Activated naive CD4-positive, alpha-beta T cell treated with Interleukin-2 at 50 U/mL for 16 hours (primary cell): ENCODE measurements around the gene VAMP8.
"Not testable (repeated sequence)": the region's sequence is repeated elsewhere in the genome, so short reads cannot be mapped to it uniquely, and the experiment has no call there.

ENCODE experiments used
- DNase-seq: peaks from one replicate; pipeline ENCODE4 v3.0.0-alpha.2; 2020

VAMP8 gene

DNA sequence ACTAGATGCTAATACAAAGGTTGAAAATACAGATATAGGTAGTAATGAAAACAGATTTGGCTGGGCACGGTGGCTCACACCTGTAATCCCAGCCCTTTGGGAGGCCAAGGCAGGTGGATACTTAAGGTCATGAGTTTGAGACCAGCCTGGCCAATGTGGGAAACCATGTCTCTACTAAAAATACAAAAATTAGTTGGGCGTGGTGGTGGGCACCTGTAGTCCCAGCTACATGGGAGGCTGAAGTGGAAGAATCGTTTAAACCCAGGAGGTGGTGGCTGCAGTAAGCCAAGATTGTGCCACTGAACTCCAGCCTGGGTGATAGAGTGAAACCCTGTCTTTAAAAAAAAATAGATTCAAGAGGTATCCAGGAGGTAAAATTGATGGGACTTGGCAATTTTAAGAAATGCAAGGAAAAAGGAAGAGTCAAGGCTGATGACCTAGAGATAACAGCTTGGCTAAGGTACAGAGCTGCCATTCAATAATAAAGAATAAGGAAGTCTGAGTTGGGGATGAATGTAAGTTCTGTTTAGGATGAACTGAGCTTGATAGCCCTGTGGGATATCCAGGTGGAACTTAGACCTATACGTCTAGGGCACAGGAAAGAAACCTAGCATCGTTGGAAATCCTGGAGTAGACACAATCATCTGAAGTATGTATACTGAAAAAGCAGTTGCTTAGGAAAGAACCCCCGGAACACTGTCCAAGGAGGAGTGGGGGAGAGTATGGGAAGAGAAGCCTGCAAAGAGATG lies 29.4 kb upstream of the VAMP8 start:
- DNase-seq, result no peak

DNA sequence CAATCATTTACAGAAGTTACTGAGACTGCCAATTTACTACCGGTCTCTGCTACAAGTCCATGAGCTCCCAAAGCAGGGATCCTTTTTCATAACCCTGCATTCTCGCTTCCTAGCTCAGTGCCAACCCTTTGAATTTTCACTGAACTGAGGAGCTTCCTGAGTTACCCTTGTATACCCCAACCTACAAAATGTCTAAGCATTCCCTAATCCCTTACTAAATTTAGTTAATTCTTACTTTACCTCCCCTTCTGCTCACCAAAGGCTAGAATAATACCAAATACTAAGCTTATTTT lies 28.8 kb upstream of the VAMP8 start:
- no peak for DNase-seq

GRCh38 chr2:85549095-85549494 lies 28.3 kb upstream of the VAMP8 start:
- no peak for DNase-seq

DNA sequence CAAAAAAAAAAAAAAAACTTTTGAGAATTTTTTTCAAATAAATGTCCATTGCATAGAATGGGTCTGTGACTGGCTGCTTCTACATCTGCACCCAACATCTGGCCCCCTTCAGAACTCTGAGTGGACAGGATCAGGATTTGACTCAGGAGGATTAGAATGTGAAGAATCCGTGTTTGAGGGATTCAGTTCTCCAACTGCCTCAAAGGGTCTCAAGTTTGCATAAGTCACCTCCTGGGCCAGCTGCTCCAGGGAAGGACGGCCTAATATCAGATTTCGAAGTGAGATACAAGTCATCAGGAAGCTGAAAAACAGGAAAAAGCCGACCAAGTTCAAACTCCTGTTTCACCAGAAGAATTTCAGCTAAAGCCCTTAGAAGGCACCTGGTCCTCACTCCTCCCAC lies 27.6 kb upstream of the VAMP8 start:
- no peak for DNase-seq

GRCh38 chr2:85550486-85550885 lies 26.9 kb upstream of the VAMP8 start:
- no peak for DNase-seq

- peak; percentile 87 for DNase-seq
Measured at GRCh38 chr2:85551698-85552678, 25.4 kb upstream of the VAMP8 start.

DNA sequence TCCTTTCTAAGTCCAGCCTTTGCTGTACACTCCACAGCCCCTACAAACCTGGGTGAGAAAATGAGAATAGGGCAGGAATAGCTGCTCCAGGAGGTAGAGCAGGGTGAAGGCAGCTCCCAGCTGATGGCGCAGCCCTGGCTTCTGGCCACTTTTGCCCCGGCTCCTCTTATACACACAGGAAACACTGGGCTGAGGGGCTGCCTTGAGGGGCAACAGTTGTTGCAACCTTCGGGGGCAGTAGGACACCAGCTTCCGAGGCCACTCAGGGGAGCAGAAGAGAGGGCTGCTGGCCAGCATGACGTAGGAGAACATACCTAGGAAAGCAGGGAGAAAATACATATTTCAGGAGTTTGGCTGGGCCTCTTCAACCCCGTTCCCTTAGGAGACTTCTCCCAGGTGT lies 24.2 kb upstream of the VAMP8 start:
- no peak for DNase-seq

DNA sequence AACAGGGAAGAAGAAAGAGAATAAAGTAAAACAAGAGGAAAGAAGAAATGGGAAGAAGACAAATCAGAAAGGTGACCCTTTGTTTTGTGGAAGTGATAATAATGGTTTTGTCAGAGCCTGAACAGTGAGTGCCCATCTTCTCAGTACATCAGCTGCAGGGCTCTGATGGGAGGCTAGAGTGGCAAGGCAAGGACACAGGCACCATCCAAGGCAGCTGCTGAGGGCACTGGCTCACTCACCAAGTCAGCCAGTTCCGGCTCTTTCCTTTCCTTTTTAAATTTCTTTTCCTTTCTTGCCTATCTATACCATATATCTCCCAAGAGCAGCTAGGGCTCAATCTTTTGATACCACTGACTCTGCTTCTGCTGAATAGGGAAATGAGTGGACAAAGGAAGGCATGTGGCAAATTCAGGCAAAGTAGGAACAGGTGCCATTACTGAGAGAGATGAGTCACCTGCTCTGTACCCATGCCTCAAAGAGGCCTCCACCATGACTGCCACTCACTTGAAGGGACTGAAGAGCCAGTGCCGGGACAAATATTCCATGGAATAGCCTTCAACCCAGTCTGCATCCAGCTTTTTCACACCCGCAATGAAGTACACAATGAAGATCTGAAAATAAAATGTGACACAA lies 22.3 kb upstream of the VAMP8 start:
- no peak for DNase-seq

DNA sequence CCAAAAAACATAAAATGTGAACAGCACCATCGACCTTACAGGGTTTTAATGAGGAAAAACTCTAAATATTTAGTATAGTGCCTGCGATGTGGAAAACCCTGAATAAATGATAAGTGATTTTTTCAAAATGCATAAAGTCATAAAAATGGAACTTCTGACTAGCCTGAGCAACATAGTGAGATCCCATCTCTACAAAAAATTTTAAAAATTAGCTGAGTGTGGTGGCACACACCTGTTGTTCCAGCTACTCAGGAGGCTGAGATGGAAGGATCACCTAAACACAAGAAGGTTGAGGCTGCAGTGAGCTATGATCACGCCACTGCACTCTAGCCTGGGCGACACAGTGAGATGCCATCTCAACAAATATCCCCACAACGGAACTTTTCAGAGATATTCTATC lies 20.3 kb upstream of the VAMP8 start:
- DNase-seq, result no peak

DNA sequence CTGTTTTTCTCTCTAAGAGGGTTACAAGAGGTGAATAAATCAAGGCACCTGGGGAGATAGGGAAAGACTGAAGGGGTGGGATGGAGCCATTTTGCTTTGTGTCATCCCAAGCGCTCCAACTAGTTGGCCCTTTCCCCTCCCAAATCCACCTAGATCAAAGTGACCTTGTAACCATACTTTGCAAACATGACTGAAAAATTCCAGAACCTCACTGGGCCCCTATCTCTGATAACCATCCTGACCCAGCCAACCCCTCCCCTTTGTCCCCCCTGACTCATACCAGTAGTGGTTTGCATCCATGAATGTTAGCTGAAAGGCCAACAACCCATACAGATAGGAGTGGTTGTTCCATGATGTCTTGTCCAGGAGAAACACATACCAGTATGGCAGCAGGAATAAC lies 19.2 kb upstream of the VAMP8 start:
- no peak for DNase-seq

DNA sequence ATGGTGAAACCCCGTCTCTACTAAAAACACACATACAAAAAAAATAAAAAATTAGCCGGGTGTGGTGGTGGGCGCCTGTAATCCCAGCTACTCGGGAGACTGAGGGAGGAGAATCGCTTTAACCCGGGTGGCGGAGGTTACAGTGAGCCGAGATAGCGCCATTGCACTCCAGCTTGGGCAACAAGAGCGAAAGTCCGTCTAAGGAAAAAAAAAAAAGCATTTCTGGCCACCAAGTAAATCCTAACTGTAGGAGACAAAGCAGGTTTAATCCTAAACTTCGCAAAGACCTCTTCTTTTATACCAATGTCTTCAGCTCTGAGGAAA lies 17.0 kb upstream of the VAMP8 start:
- not testable (repeated sequence) for DNase-seq

DNA sequence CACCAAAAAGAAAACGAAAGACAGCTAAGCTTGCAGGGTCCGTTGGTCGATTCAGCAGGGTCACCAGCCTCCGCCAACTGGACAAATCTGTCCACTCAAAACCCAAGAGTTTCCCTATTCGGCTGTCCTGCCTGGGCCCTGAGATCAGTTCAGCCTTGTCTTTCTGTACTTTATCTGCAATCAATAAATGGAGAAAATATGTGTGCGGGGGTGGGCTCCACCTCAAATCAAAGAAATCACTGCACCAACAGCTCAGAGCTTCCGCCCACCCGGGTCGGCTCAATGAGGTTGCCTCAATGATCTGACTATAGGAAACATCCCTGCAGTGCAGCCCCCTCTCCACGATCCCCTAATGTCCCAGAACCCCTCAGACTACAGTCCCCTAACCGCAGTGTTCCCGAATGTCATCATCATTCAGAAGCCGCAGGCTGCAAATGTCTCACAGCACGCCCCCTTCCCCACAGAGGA lies 16.5 kb upstream of the VAMP8 start:
- no peak for DNase-seq

DNA sequence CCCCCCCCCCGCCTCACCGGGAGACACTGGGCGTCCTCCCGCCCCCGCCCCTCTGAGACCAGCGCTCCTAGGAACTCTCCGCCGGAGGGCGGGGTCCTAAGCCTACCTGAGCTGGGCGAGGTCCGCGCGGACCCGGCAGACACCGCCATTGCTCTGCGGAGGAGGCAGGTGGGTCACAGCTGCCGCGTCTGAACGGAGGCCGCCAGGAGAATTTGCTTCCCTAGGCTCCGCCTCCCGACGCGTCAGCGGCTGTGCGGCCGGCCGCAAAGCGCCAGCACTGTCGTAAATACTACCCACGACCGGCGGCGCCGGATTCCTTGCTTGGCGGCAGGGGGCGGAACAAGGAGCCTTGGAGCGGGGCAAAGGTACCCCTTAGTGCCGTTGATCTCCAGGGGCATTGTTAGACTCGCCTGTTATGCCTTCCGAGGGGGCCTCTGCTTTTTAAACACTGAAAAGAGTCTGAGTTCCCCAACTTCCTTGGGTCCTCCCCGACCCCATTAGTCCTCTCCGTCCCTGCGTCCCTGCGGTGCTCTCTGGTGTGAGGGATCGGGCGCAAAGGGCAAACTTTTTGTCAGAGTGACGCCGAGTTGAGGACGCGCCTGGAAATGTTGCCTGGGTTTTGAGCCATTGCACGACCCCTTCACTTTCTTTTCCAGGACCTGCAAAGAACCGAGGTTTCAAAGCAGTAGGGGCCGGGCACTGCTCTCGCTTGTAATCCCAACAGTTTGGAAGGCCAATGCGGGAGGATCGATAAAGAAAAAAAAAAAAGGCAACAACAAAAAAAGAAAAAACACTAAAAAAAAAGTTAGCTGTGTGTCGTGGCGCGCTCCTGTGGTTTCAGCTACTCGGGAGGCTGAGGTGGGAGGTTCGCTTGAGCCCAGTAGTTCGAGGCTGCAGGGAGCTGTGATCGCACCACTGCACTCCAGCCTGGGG lies 15.8 kb upstream of the VAMP8 start, which contains the start of gene GGCX:
Gene GGCX (minus strand): TSS at position 214 of the 933 bp plus-strand sequence. CDS start 65 bp downstream, at position 149.
- peak; percentile 96 for DNase-seq

- DNase-seq, result no peak
Measured at GRCh38 chr2:85564144-85564563, 13.2 kb upstream of the VAMP8 start.

DNA sequence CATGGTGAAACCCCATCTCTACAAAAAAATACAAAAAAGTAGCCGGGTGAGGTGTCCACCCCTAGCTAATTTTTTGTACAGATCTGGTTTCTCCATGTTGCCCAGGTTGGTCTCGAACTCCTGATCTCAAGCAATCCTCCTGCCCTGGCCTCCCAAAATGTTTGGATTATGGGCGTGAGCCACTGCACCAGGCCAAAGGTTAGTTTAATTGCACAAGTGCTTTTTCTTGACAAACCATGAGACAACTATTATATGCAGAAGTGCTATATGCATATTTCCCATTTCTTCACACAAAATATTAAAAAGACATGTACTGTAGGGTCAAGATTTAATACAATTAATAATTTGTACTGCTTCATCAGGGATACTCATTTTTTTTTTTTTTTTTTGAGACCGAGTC lies 11.1 kb upstream of the VAMP8 start:
- DNase-seq, result no peak

DNA sequence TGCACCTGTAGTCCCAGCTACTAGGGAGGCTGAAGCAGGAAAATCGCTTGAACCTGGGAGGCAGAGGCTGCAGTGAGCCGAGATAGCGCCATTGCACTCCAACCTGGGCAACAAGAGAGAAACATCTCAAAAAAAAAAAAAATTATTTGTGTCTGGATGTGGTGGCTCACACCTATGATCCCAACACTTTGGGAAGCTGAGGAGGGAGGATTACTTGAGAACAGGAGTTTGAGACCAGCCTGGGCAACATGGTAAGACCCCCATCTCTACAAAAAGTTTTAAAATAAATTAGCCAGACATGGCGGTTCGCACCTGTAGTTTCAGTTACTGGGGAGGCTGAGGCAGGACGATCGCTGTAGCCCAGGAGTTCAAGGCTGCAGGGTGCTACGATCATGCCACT lies 1.6 kb upstream of the VAMP8 start:
- DNase-seq, result no peak

- DNase-seq, result no peak
Measured at GRCh38 chr2:85577063-85577385, 362 bp upstream of the VAMP8 start.

- peak; percentile 20 for DNase-seq
Measured at GRCh38 chr2:85578243-85579180, 1.1 kb downstream of the VAMP8 start.

GRCh38 chr2:85579266-85579935 lies 2.0 kb downstream of the VAMP8 start:
- DNase-seq, result no peak

- DNase-seq, result no peak
Measured at GRCh38 chr2:85580206-85580605, 2.8 kb downstream of the VAMP8 start.

DNA sequence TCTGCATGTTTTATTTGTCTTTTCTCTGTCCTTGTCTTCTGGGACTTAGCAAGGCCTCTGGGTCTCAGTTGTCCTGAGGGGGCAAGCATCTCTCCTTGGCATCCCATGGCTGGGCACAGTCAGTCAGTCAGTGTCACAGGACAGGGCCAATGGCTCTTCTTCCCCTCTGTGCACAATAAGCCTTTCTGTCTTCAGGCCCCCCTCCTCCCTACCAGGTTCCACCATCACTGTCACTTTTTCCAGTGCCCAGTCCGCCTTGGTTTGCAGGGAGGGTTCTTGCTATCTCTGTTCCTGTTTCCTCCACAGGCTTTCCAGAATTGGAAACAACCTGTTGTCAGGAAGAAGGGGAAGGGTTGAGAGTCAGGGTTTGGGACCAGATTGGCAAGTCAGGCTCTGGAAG lies 5.1 kb downstream of the VAMP8 start:
- DNase-seq, result no peak
